Activated naive CD8-positive, alpha-beta T cell treated with anti-CD3 and anti-CD28 coated beads for 36 hours (primary cell): Measurements from ENCODE around the gene ASAP2. TPM values are rescaled to one million over a fixed set of nuclear protein-coding genes. Genes with fewer than 3 reads are reported as not detected.
A peak's percentile ranks its signal among the peaks of the same experiment; 100 is the strongest.

Experiments used
- DNase-seq: peaks from one replicate; pipeline ENCODE4 v3.0.0; 2021
- H3K27ac Mint-ChIP-seq: one replicate; pipeline ENCODE4 v1.8.0; 2022; ENCODE audit warnings: mild to moderate bottlenecking, moderate library complexity, mixed read lengths
- H3K27me3 Mint-ChIP-seq: one replicate; pipeline ENCODE4 v1.8.0; 2022; ENCODE audit warnings: mild to moderate bottlenecking, mixed read lengths
- H3K36me3 Mint-ChIP-seq: one replicate; pipeline ENCODE4 v1.8.0; 2021; ENCODE audit warnings: mild to moderate bottlenecking, mixed read lengths
- H3K4me1 Mint-ChIP-seq: one replicate; pipeline ENCODE4 v1.8.0; 2021; ENCODE audit warnings: mixed read lengths
- H3K4me3 Mint-ChIP-seq: one replicate; pipeline ENCODE4 v1.8.0; 2022; ENCODE audit warnings: mild to moderate bottlenecking, moderate library complexity, mixed read lengths
- H3K9me3 Mint-ChIP-seq: one replicate; pipeline ENCODE4 v1.8.0; 2022; ENCODE audit warnings: mixed read lengths
- total RNA-seq, 2 experiments: library from RNA; stranded (reverse); gene quantifications; one replicate each; pipeline ENCODE4 v1.2.3, GENCODE V29; 2021

The ASAP2 gene
- total RNA-seq, 2 experiments from 2014 or later, result 0.04 to 0.12 TPM

DNA sequence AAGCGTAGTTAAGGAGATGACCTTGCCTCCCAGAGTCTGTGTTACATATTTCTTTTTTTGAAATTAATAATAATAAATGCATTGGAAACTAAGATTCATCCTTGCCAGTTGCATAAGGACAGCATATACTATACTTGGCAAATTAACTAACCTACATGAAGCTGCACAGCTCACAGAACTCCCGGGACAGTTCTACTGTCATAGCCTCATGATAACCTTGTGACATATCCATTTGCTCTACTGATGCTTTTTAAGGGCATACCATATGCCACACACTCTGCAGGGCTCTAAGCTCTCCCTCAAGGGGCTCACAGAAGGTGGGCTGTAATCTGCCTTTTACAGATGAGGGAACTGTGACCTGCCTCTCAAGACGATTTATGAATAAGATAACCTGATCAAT is 212.9 kb downstream of the ASAP2 start:
- Mint-ChIP-seq H3K27me3 (no peaks in the 10 kb centered on the region), H3K4me1 (peaks cover 38% of the 10 kb centered on the region), H3K36me3 (peaks cover 43% of the 10 kb centered on the region), H3K9me3 (no peaks in the 10 kb centered on the region), H3K4me3 (no peak overlapping the region), H3K27ac (no peak overlapping the region)
- no peak for DNase-seq

DNA sequence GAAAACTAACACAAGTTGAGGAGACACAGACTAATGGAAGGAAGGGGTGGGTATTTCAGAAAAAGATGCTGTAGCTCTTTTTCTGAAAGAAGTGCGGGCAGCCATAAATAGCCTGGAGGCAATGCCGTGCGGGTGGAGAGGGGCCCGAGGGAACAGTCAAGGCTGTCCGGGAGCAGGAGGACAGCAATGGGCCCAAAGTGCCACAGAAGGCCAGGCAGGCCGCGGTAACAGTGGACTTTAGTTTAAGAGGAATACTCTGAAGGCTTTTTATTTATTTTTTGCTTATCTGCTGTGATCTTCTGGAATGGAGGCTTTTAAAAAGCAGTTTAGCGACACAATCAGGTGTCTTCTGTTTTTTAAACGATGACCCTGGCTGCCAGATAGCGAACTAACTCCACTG is 213.9 kb downstream of the ASAP2 start:
- Mint-ChIP-seq H3K4me3 (no peak overlapping the region), H3K36me3 (peaks cover 38% of the 10 kb centered on the region), H3K4me1 (peaks cover 38% of the 10 kb centered on the region), H3K27ac (no peak overlapping the region), H3K27me3 (no peaks in the 10 kb centered on the region), H3K9me3 (no peaks in the 10 kb centered on the region)
- no peak for DNase-seq

DNA sequence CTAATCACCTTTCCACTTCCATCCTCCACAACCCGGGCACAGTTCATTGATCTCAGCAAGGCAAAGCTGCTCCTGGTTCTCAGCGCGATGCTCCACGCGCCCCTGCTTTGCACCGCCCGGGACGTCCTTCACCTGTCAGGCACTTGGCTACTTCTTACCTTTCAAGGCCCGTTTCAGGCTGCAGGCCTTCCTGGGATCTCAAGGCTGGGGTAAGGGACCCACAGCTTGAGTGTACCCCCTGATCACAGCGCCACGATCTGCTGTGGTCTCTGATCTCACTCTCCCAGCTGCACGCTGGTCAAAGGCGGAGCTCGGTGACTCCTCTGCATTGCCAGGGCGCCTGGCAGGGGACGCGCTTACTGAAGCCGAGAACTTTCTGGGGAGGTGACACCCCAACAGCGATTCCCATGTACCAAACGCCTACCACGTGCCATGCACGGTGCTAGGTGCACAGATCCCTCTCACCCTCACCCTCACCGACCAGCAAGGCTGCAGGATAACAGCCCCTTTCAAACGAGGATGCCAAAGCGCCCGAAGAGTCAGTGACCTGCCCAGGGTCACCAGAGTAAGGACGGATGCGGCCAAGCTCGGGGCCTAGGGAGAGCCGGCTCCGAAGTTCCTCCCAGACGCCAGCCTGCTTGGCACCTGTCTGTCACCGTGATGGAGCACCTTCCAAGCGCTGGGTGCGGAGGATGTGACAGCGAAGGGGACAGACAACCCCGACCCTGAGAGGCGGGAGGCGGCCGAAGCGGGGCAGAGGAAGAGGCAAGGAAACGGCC is 215.9 kb downstream of the ASAP2 start:
- peak; percentile 52 for DNase-seq
- peaks cover 31% of the 10 kb centered on the region for H3K36me3 Mint-ChIP-seq
- H3K9me3 Mint-ChIP-seq, result no peaks in the 10 kb centered on the region
- no peaks in the 10 kb centered on the region for H3K27me3 Mint-ChIP-seq
- H3K4me1 Mint-ChIP-seq, result peaks cover 33% of the 10 kb centered on the region
- peak overlapping the region; percentile 90 for H3K27ac Mint-ChIP-seq
- H3K4me3 Mint-ChIP-seq, result no peak overlapping the region

DNA sequence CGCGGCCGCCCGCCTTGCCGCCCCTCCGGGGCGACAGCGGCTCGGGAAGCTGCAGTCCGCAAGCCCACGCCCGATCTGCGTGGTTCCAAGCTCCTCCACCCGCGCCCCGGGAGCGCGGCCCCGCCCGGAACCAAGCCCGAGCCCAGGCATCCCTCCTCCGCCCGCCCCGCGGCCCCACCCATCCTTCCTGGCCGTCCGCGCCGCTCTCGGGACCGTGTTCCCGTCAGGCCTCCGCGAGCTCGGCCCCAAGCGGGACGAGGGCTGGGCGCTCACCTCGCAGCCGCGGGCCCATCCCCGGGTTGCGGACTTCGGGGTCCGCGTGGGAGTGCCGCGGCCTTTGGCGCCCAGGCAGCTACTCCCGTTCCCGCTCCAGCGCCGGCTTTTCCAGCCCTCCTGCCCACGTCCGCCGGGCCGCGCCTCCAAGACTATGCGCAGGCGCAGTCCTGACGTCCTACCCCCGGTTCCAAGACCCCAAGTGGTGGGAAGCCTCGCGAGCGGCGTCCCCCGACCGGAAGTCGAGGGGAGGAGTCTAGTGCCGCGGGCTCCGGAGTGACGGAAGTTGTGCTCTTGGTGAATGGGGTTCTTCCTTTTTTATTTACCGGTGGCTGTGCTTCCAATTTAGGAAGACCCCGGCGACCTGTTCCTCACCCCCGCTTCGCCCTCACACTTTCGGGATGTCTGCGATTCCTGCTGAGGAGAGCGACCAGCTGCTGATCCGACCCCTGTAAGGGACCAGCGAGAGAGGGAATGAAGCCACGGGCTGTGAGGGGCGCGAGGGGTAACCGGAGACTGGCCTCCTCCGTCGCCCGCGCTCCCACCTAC is 216.7 kb downstream of the ASAP2 start, which contains the start of the genes CPSF3 and ITGB1BP1:
Gene CPSF3 (plus strand): TSS at position 555 of the 822 bp plus-strand sequence. CDS start 120 bp downstream, at position 675.
Gene ITGB1BP1 (minus strand): TSS at position 429 of the 822 bp plus-strand sequence. CDS start 4,831 bp downstream, outside the sequence.
- H3K27ac Mint-ChIP-seq, result peak within 1 kb of the TSS; percentile 90
- H3K4me3 Mint-ChIP-seq, result no peak within 1 kb of the TSS
- H3K9me3 Mint-ChIP-seq, result no peaks in the 10 kb centered on the region
- no peaks in the 10 kb centered on the region for H3K27me3 Mint-ChIP-seq
- H3K4me1 Mint-ChIP-seq, result peaks cover 33% of the 10 kb centered on the region
- DNase-seq, result peak; percentile 99
- peaks cover 25% of the 10 kb centered on the region for H3K36me3 Mint-ChIP-seq

DNA sequence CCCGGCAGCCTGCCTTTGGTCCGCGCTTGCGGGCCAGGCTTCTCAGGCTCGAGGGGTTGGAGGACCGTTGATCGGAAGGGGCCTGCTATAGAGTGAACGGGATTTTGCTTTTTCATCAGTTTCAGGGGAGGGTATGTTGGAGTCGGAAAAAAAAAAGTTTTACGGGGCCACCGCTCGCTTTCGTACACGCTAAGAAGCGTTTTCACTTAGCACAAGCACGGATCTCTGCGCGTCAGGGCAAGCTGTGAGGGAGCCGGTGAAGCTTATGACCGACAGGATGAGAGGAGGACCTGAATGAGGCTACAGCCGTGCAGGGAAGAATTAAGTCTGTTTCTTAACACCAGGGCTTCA is 217.3 kb downstream of the ASAP2 start:
- no peak overlapping the region for H3K27ac Mint-ChIP-seq
- H3K4me3 Mint-ChIP-seq, result no peak overlapping the region
- DNase-seq, result no peak
- peaks cover 26% of the 10 kb centered on the region for H3K36me3 Mint-ChIP-seq
- peaks cover 30% of the 10 kb centered on the region for H3K4me1 Mint-ChIP-seq
- H3K9me3 Mint-ChIP-seq, result no peaks in the 10 kb centered on the region
- no peaks in the 10 kb centered on the region for H3K27me3 Mint-ChIP-seq

DNA sequence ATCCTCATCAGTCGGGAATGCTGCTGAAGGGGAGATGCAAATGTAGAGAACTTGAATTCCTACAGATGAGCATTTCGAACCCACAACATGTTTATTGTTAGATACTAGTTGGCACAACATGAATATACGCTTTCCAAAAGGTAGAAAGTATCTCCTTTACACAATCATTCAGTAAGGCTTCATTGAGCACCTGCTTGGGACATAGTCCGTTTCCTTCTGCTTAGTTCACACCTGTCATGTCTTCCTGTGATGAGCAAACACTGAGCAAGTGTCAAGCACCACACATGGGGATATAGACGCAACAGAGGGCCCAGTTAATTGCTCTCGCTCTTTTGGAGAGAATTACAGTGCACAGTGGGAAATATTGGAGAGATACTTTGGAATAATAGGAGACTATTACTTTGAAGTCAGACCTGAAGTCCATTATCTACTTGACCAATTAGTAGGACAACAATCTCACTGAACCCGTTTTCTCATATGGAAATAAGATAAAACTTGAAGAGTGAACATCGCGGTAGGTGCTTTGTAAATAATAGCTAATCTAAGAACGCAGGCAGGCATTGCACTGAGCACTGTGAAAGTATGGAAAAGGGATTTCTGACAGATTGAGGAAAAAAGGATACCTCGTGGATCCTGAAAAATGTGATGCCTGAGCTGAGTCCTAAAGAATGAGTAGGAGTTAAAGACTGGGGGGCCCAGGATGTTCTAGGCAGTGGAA is 218.0 kb downstream of the ASAP2 start:
- Mint-ChIP-seq H3K4me3 (no peak overlapping the region), H3K27me3 (no peaks in the 10 kb centered on the region), H3K9me3 (no peaks in the 10 kb centered on the region), H3K27ac (no peak overlapping the region), H3K4me1 (peaks cover 24% of the 10 kb centered on the region), H3K36me3 (peaks cover 26% of the 10 kb centered on the region)
- DNase-seq, result no peak

GRCh38 chr2:9428965-9429577 is 222.5 kb downstream of the ASAP2 start:
- Mint-ChIP-seq H3K27ac (no peak overlapping the region), H3K9me3 (no peaks in the 10 kb centered on the region), H3K36me3 (peaks cover 28% of the 10 kb centered on the region), H3K4me1 (peaks cover 15% of the 10 kb centered on the region), H3K27me3 (no peaks in the 10 kb centered on the region), H3K4me3 (no peak overlapping the region)
- DNase-seq, result no peak

- peaks cover 15% of the 10 kb centered on the region for H3K4me1 Mint-ChIP-seq
- H3K9me3 Mint-ChIP-seq, result no peaks in the 10 kb centered on the region
- no peak for DNase-seq
- H3K36me3 Mint-ChIP-seq, result peaks cover 31% of the 10 kb centered on the region
- H3K27me3 Mint-ChIP-seq, result no peaks in the 10 kb centered on the region
- no peak overlapping the region for H3K4me3 Mint-ChIP-seq
- peak overlapping the region; percentile 76 for H3K27ac Mint-ChIP-seq
Measured at GRCh38 chr2:9430316-9431293, 224.0 kb downstream of the ASAP2 start.

DNA sequence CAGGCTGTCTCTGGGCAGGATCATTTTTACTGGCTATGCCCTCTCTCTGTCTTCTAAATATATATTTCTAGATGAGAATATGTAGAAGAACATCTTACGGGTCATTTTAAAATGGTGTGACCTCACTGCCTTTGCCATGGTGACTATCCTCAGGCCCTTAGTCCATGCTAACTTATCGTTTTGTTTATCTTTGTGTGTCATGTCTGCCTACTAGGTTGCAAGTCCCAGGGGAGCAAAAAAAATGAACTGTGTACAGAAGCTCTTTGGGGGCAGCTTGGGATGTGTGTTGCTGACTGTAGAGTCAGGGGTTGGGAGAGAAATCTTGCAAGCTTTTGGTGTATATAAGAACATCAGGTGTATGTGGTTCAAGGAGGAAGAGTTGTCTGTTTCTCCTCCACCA is 227.9 kb downstream of the ASAP2 start:
- H3K27ac Mint-ChIP-seq, result no peak overlapping the region
- no peak overlapping the region for H3K4me3 Mint-ChIP-seq
- no peaks in the 10 kb centered on the region for H3K27me3 Mint-ChIP-seq
- H3K9me3 Mint-ChIP-seq, result no peaks in the 10 kb centered on the region
- peaks cover 12% of the 10 kb centered on the region for H3K4me1 Mint-ChIP-seq
- DNase-seq, result no peak
- H3K36me3 Mint-ChIP-seq, result peaks cover 37% of the 10 kb centered on the region

DNA sequence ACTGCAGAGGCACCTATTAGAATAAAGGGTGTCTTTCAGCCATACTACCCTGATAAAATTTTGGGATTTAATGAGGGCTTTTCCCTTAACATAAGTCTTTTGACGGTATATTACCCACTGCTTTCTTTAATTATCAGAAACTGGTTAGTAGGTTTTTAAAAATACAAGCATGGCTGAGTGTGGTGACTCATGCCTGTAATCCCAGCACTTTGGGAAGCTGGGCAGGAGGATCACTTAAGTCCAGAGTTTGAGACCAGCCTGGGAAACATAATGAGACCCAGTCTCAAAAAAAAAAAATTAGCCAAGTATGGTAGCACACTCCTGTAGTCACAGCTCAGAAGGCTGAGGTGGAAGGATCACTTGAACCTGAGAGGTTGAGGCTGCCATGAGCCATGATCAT is 232.9 kb downstream of the ASAP2 start:
- H3K27ac Mint-ChIP-seq, result no peak overlapping the region
- no peaks in the 10 kb centered on the region for H3K4me1 Mint-ChIP-seq
- peaks cover 21% of the 10 kb centered on the region for H3K36me3 Mint-ChIP-seq
- no peaks in the 10 kb centered on the region for H3K27me3 Mint-ChIP-seq
- no peak for DNase-seq
- no peaks in the 10 kb centered on the region for H3K9me3 Mint-ChIP-seq
- H3K4me3 Mint-ChIP-seq, result no peak overlapping the region

DNA sequence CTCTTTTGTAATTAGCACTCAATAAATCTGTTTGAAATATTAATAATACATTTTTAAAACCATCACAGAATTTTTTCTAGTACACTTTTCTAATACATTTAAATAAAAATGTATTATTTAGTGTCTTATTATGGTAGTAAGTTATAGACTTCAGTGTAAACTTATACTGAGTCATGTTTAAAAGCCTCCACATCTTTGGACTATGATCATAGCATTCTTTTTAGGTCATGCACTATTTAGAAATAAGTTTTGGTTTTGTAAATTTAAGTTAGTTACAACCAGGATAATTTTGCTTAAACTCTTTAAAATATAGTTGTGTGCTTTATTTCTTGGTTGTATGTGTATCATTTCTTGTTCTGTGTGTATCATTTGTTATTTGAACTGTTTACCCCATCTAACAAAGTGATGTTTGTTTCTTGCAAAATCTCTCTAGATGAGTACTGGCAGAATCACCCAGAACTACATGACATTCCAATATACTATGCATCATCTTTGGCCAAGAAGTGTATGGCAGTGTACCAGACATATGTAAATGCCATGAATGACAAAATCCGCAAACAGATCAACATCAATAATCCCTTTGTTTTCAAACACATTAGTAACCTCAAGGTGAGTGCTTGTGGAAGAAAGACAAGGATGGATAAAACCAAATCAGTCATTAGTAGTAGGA is 233.6 kb downstream of the ASAP2 start:
- peaks cover 20% of the 10 kb centered on the region for H3K36me3 Mint-ChIP-seq
- H3K27ac Mint-ChIP-seq, result no peak overlapping the region

GRCh38 chr2:9441556-9441955 is 234.9 kb downstream of the ASAP2 start:
- Mint-ChIP-seq H3K4me3 (no peak overlapping the region), H3K36me3 (peaks cover 25% of the 10 kb centered on the region), H3K9me3 (no peaks in the 10 kb centered on the region), H3K27ac (no peak overlapping the region), H3K4me1 (peaks cover 7% of the 10 kb centered on the region), H3K27me3 (no peaks in the 10 kb centered on the region)
- no peak for DNase-seq

More for the DNA sequence above, 233.6 kb downstream of the ASAP2 start:
- DNase-seq, result no peak
- H3K9me3 Mint-ChIP-seq, result no peaks in the 10 kb centered on the region
- peaks cover 3% of the 10 kb centered on the region for H3K4me1 Mint-ChIP-seq
- no peaks in the 10 kb centered on the region for H3K27me3 Mint-ChIP-seq
- no peak overlapping the region for H3K4me3 Mint-ChIP-seq

DNA sequence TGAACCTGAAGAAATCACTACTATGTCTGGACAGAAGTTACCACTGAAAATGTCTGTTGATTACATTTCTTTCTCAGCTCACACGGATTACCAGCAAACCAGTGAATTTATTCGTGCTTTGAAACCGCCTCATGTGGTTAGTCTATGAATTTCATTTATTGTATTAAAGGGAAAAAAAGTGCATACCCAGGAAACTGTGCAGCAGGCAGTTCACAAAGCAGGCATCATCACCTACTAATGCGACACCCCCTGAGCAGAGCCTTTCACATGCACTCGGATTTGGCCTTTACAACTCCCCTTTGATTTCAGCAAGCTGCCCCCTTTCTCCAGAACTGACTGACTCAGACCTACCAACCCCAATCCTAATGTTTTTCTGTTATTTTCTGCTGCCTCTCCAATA is 236.9 kb downstream of the ASAP2 start:
- Mint-ChIP-seq H3K27ac (no peak overlapping the region), H3K4me1 (peaks cover 7% of the 10 kb centered on the region), H3K36me3 (peaks cover 24% of the 10 kb centered on the region), H3K4me3 (no peak overlapping the region), H3K27me3 (no peaks in the 10 kb centered on the region), H3K9me3 (no peaks in the 10 kb centered on the region)
- DNase-seq, result no peak
